ENCODE results near the gene SLC25A34.

Gene SLC25A34

DNA sequence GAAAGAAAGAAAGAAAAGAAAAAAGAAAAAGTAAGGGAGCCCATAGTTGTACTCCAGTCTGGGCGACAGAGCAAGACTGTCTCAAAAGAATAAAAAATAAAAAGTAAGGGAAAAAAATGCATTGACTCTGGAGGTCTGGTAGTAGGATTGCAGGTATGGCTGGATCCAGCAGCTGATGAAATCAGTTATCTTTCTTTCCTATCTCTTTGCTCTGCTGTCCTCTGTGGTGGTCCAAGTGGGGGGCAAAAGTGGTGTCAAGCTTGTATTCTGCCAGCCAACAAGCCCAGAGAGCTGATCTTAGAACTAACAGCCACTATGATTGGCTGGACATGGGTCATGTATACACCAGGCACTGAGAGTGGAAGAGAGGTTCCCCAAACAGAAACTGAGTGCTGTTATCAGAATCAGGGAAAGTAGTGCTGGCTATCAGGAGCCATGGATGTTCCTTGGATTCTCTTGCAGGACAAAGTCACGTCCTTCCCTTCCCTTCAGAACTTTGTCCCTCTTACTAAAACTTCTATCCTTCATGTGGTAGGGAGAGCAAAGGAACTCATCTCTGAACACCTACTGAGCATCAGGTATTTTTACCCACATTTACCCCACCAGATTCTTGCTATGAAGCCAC is 19.1 kb downstream of the SLC25A34 start:
- DNase-seq = no peak

DNA sequence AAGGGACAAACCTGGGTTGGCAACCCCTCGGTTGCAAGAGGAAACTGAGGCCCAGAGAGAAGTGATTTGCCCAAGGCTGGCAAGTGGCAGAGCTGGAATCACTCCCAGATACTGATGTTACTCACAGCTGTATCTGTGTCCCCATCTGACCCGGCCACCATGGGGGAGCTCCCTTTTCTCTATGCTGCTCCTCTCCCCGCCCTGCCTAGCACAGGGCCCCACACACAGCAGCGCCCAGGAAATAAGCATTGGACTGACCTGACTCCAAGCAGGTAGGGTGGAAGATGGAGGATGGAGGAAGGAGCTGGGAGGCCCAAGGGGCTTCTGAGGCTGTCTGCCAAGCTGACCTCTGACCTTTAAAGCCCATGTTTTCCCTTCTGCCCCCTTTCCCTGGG is 19.6 kb downstream of the SLC25A34 start:
- DNase-seq = no peak

DNA sequence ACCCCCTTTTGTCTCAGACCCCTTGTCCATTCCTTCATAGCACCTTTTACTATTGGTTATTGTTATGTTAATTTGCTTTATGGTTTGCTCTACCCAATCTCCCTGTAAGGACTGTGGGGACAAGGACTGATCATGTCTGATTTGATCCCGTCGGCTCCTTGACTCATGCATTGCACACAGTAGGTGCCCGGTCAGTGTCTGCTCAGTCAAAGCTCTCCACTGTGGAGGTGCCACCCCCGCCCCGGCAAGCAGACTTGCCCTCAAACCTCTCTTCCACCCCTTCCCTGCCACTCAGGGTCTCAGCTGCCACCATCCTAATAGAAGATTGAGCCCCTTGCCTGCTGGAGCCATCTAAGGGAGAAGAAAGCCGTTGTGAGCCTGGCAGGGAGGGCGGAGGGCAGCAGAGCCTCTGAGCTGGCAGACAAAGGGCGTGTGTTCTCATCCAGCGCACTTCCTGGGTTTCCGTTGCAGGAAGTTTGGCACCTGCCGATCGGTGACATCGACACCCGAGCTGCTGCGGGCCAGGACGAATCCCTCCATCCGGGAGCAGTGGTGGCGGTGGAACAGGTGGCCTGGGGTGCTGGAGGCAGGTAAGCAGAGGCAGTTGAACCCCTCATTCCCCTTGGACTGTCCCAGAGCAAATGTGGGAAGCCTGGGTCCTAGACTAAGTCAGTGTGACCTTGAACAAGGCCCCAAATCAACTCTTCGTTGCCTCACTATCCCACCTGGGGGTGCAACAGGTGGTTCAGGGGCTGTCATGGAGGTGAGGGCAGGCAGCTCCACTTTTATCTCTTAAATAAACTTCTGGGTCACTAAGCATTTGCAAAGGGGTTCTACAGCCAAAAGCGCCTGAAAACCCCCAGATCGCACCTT is 20.3 kb downstream of the SLC25A34 start:
- no peak for DNase-seq

DNA sequence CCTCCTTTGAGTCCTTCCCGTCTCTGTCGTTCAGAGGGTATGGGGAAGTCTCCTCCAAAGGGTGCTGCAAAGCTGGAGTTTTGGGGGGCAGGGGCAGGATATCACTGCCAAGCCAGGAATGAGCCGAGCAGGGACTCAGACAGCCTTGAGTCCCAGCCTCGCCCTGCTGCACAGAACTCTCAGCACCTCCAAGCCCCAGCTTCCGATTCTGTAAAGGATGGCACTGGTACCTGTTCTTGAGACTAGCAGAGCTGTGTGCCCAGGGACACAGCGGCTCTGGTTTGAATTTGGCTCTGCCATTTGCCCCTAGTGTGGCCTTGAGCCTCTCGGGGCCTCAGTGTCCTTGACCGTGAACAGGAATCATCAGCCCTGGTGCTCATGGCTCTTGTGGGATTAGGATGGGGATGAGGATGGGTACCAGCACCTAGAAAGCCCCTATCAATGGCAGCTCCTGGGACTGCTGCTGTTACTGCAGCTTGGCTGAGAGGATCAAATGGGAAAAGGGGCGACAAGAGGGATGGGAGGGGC is 21.0 kb downstream of the SLC25A34 start:
- no peak for DNase-seq

DNA sequence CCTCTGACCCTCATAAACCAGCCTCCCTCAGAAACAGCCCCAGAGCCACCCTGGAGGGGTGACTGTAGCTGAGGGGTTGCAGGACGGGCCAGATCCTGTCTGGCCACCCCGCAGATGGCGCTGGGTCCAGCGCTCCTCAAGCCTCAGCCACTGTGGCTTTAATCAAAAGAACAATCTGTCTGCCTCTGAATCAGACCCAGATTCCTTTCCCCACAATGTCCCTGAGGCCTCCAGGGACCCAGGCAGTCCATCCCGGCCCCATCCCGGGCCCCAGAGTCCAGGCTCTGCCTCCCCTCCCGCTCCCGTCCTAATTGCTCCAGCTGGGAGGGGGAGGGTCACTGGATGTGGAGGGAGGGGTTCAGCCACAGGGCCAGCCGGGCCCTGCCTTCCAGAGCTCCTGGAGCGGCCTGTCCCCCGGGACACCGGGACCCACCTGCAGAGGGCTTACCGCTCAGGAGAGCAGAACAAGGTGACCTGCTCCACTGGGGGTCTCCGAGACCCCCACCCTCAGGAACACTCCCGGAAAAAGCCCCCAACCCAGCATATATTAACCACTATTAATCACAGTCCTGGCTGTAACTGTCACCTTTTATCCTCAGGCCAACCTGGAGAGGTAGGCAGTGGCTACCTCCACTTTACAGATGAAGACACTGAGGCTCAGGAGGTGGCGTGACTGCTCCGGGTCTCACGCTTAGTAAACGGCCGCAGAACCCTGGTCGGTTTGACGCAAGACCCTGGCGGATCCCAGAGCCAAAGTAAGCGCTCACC is 21.7 kb downstream of the SLC25A34 start:
- peak in 1 of 2 experiments; percentile 28 for DNase-seq

DNA sequence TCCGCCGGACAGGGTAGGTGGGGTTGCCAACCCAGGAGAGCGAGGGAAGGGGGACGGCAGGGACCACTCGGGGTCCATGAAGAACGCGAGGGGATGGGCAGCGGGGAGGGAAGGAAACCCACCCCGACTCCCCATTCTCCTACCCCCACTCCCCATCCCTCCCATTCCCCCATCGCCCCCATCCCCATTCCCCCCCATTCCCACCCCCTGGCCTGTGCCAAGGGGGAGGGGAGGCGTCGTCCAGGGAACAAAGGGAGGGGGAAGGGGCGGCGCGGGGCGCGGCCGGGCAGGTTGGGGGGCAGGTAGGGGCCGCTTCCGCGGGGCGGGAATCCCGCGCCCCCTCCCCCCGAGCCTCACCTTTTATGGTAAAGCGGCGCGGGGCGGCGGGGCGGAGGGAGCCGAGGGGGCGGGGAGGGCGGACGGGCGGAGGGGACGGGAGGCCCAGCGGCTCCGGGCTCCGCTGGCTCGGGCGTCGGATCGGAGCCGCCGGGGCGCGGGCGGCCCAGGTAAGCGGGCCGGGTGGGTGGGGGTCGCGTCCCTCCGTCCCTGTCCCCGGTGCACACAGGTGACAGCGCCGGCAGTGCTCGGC is 22.4 kb downstream of the SLC25A34 start, which contains the start of gene FBLIM1:
Gene FBLIM1 (plus strand): TSS at position 453 of the 589 bp plus-strand sequence. CDS start 6,189 bp downstream, outside the sequence.
- DNase-seq = no peak

DNA sequence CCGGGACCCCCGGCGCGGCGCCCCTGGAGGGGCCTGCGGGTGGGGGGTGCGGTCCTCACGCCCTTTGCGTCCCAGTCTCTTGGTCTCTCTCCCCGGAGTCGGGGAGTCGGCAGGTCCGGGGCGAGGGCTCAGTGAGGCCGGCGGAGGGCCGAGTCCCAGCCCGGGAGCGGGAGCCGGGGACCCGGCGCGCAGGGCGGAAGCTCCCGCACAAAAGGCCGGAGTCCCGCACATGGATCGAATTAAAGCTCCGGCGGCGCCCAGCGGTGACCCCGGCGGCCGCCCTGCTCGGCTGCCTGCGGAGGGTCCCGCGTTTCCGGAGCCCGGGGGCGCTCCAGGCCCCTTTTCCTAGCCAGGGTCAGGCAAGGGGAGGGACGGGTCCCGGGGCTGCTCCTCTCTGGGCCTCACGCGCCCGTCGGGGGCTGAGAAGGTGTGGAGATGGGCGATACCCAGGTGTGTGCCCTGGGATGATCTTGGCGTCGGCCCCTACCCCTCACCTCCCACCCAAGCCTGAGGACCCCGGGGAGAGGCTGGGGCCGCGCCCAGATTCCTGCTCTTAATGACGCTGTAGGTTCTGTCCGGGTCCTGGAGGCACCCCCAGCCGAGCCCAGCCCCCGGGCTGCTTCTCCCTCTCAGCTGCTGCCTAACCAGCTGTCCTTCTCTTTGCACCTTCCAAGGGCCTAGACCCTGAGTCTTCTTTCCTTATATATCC is 23.0 kb downstream of the SLC25A34 start:
- peak in 1 of 2 experiments; percentile 17 for DNase-seq

DNA sequence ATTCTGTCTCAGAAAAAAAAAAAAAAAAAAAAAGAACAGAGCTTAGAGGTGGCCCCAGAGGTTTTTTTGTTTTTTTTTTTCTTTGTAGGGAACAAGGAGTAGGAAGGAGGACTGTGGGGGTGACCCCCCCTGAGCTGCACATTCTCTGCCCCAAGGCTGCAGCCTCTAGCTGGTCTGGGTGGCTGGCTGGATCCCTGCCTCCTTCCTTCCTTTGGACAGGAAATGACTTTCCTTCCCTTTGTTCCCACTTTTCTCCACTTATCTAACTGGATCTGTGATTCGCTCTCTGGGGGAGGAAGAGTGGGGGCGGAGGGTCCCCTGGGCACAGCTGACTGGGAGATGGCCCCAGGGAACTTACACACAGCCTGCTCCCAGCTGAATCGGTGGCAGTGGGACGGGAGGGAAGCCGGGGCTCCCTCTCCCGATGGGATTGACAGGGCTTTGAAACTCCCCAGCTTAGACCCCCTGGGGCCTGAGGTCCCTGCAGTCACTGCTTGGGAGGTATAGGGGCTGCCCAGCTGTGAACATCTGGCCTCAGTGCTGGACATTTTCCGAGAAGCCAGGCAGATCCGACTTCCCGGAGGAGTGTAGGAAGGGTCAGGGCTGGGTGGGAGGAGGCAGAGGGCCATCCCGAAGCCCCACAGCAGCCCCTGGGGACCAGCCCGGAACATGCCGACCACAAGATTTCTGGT is 24.6 kb downstream of the SLC25A34 start:
- DNase-seq = no peak

DNA sequence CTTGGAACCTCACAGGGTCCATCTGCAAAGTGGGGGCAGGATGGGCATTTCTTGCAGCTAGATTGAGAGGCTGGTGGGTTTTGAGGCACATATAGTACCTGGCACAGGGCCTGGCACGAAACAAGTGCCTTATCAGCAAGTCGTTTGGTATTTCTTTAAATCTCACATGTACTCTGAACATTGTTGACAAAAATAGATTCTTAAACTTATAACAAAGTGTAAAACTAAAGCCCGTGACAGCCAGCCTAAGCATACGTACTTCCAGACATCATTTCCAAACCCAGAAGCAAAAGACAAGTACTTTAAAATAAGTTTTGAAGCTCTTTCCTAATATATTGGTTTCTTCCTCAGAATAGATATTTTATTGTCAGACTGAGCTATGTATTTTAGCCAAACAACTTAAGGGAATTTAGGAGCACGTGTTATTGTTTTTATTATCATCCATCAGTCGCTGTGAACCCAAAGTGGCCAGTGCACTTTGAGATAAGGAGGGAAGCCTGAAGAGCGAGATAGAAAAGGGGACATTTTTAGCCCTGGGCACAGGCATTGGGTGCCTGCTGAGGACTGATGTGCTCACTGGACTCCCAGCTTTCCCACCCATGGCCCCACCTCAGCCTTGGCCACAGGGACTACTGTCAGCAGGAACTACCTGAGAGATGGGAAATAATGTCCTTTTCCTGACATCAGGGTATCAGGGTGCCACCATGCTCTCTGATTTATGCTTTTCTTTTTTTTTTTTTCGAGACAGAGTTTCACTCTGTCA is 25.5 kb downstream of the SLC25A34 start:
- no peak for DNase-seq

DNA sequence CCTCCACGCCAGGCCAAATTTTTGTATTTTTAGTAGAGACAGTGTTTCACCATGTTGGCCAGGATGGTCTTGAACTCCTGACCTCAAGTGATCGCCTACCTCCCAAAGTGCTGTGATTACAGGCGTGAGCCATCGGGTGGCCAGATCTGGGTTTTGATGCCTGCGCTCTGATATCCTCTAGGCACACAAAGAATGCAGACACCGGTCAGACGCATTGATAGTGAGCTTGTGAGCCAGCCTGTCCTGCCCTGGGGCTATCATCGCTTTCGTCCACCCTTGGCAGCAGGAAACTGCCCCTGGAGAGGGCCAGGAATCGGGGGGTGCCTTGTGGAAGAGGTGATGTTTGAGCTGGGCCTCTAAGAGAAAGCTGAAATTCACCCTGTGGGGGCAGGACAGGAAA is 26.5 kb downstream of the SLC25A34 start:
- DNase-seq = no peak

DNA sequence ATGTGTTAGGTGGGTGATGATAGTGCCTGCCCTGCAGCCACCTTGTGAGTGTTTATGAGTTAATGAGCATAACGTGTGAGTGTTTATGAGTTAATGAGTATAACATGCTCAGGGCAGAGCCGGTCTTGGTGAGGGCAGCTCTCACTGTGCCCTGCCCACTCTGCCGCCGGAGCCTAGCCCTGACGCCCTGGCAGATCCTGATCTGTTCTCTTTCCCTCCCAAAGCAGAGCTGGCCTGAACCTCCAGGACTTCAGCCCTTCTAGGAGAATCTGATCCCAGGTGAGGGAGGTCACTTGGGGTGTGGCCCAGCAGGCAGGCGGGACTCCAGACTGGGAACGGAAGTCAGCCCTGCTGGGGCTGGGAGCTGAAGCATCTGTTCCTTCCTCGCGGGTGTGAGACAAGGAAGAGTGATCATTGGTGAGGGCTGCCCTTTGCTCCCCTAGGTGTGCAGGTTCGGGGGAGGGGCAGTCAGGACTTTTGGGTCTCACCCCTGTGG is 28.3 kb downstream of the SLC25A34 start:
- DNase-seq = peak in 1 of 2 experiments; percentile 37

DNA sequence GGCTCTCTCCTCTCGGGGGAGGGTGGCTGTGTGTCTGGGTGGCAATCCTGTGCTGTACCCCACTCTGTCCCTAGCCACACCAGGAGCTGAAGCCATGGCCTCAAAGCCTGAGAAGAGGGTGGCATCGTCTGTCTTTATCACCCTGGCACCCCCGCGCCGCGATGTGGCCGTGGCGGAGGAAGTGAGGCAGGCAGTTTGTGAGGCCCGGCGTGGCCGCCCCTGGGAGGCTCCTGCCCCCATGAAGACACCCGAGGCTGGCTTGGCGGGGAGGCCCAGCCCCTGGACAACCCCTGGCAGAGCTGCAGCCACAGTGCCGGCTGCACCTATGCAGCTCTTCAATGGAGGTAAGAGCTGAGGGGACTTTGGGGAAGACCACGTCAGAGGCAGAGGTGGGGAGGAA is 28.8 kb downstream of the SLC25A34 start:
- DNase-seq = no peak

DNA sequence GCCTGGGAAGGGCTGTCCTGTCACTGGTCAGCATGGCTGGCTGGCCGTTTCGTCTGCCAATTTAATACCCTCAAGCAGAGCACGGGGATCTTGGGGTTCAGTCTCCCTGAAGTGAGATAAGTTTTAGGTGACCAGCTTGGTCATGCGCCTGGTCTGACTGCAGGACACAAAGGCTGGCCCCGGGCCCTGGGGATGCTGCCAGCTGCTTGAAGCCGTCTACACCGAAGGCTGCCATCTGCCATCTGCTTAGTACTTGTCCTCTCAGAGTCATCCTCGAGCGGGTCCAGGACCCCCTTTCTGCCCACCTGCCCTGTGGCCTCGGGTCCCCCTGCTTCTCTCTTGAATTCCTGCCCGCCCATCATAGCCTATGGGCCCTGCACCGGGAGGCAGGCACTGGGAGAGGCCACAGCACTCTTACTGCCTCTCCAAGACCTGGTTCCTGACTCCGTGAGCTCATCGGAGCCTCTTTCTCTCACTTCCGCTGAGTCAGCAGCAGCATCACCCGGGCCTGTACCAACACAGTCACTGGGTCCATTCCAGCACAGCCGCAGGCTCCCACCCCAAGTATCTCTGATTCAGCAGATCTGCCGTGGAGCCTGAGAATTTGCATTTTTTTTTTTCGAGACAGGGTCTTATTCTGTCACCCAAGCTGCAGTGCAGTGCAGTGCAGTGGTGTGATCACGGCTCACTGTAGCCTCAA is 29.6 kb downstream of the SLC25A34 start:
- peak in 1 of 2 experiments; percentile 61 for DNase-seq

DNA sequence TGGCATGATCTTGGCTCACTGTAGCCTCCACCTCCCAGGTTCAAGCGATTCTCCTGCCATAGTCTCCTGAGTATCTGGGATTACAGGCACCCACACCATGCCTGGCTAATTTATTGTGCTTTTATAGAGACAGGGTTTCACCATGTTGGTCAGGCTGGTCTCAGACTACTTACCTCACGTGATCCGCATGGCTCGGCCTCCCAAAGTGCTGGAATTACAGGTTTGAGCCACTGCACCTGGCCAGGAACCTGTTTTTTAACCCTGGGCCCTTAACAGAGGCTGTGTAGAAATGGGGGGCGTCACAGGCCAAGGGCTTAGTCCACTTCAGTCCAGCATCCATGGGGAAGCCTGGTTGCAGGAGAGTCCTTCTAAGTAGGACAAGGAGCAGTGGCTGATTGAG is 31.9 kb downstream of the SLC25A34 start:
- no peak for DNase-seq

DNA sequence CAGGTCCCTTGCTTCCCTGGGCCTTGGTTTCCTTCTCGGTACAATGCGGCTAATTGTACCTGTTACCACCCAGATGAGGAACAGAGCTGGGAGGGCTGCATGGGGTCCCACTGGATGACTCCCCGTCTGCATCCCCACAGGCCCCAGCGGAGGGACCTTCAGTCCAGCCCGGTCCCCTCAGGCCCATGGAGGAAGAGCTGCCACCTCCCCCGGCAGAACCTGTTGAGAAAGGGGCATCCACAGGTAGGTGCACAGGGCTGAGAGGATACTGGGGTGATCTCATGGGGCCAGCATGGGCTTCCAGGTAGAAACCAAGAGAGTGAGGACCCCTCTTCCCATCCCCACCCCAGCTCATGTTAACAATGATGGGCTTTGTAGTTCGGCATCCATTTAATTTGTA is 32.3 kb downstream of the SLC25A34 start:
- no peak for DNase-seq

DNA sequence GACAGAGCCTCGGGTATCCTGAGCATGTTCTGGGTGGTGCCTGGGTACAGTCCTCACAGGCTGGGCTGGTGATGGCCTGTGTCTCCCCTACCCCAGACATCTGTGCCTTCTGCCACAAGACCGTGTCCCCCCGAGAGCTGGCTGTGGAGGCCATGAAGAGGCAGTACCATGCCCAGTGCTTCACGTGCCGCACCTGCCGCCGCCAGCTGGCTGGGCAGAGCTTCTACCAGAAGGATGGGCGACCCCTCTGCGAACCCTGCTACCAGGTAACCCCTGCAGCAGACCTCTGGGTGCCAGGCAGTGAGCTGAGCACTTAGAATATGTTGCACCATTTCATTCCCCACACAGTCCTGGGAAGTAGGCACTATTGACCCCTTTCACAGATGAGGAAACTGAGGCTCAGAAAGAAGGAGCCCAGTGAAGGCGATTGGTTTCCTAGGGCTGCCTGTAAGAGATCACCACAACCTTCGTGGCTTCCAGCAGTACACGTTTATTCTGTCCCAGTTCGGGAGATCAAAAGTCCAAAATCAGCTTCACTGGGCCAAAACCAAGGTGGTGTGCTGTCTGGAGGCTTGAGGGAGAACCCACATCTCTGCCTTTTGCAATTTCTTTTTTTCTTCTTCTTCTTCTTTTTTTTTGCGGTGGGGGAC is 34.4 kb downstream of the SLC25A34 start:
- DNase-seq = no peak

DNA sequence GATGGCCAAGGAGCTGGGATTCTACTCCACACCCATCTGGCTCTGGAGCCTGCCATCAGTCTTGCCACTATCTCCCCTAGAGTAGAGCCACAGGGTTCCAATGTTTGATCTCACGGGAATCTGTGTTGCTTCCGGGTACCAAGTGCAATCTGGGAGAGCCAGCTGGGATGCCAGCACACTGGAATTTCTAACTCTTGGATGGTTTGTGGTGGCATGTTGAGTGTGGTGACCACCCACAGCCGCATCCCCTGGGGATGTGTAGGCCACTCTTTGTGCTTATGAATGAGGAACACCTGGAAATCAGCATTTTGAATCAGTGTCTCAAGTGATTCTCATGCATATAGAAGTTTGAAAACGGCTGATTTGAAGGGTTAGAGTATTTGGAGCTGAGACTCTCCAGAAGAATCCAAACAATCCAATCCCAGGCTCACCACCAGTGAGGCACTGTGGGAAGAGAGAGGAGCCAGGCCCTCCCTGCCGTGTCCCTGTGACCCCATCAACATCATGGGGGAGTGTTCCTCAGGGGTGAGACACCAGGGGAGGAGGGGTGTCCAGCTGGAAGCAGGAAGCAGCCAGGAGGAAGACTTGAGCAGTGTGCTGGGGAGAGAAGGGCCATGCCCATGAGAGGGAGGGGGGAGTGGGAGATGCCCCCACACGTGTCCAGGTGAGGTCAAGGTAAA is 35.9 kb downstream of the SLC25A34 start:
- DNase-seq = no peak

DNA sequence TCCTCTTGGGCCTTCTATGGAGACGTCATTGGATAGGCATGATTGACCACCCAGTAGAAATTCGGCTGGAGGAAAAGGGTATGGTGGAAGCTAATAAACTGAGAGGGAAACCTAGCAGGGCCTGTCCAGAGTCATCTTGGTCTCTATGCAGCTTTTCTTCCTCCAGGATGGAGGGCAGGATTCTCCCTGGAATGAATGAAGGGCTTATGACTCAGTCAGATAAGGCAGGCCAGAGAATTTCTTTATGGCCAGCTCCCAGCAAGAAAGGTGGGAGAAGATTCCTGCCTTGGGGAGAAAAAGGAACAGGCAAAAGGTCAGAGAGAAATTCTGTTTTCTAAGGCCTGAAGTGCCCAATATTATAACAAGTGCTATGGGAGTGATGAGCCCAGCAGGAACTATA is 39.6 kb downstream of the SLC25A34 start:
- no peak for DNase-seq

Data from NCI-H524 (cell line).